Hepatocyte (in vitro differentiated cells): ENCODE data around the gene ADAMTSL3. TPM values are rescaled to one million over a fixed set of nuclear protein-coding genes. Genes with fewer than 3 reads are reported as not detected.

Experiments
- DNase-seq: peaks from one replicate; pipeline ENCODE4 v3.0.0-alpha.2; 2016; ENCODE audit warnings: low spot score
- H2AFZ ChIP-seq: fragments of 200-600 bp; sonication (generic); 2 replicates; pipeline ENCODE4 v1.6.0; 2016; ENCODE audit warnings: antibody characterized with exemption, mild to moderate bottlenecking
- H3K27ac ChIP-seq: fragments of 200-600 bp; sonication (generic); 2 replicates; pipeline ENCODE4 v1.5.1; 2016; ENCODE audit warnings: mild to moderate bottlenecking
- H3K27me3 ChIP-seq: fragments of 200-600 bp; sonication (generic); 2 replicates; pipeline ENCODE4 v1.6.1; 2016
- H3K36me3 ChIP-seq: fragments of 200-600 bp; sonication (generic); replicated peaks from 2 replicates; pipeline ENCODE4 v1.5.1; 2016; ENCODE audit warnings: low read depth; ENCODE audit not compliant: insufficient read depth
- H3K4me1 ChIP-seq: fragments of 200-600 bp; sonication (generic); 2 replicates; pipeline ENCODE4 v1.5.1; 2016; ENCODE audit warnings: mild to moderate bottlenecking, moderate library complexity; ENCODE audit not compliant: insufficient read depth
- H3K4me2 ChIP-seq: fragments of 200-600 bp; sonication (generic); 2 replicates; pipeline ENCODE4 v1.6.0; 2016
- H3K4me3 ChIP-seq: fragments of 200-600 bp; sonication (generic); 2 replicates; pipeline ENCODE4 v1.5.1; 2016; ENCODE audit warnings: mild to moderate bottlenecking
- H3K79me2 ChIP-seq: fragments of 200-600 bp; sonication (generic); 2 replicates; pipeline ENCODE4 v1.6.0; 2017; ENCODE audit warnings: mild to moderate bottlenecking
- H3K9me2 ChIP-seq: fragments of 200-600 bp; sonication (generic); replicated peaks from 2 replicates; pipeline ENCODE4 v1.6.0; 2017; ENCODE audit warnings: mild to moderate bottlenecking; ENCODE audit not compliant: insufficient read depth
- H3K9me3 ChIP-seq: fragments of 200-600 bp; sonication (generic); 2 replicates; pipeline ENCODE4 v1.5.1; 2016; ENCODE audit warnings: low read depth, mild to moderate bottlenecking
- H4K20me1 ChIP-seq: fragments of 200-600 bp; sonication (generic); 2 replicates; pipeline ENCODE4 v1.6.0; 2016; ENCODE audit warnings: mild to moderate bottlenecking; ENCODE audit not compliant: insufficient read depth, poor library complexity, severe bottlenecking
- CTCF ChIP-seq: fragments of 200-600 bp; sonication (generic); IDR thresholded peaks from 2 replicates; pipeline ENCODE4 v1.5.1; 2016; ENCODE audit warnings: antibody characterized with exemption, mild to moderate bottlenecking; ENCODE audit not compliant: poor library complexity
- EZH2 ChIP-seq: fragments of 200-600 bp; sonication (generic); IDR thresholded peaks from 2 replicates; pipeline ENCODE4 v1.6.1; 2016; ENCODE audit warnings: antibody characterized with exemption, mild to moderate bottlenecking, borderline replicate concordance
- EZH2phosphoT487 ChIP-seq: fragments of 200-600 bp; sonication (generic); IDR thresholded peaks from one replicate; pipeline ENCODE4 v1.6.1; 2018; ENCODE audit warnings: antibody characterized with exemption, mild to moderate bottlenecking, low read depth, moderate library complexity; ENCODE audit not compliant: unreplicated experiment, severe bottlenecking
- WGBS: methylation state at CpG from one replicate; pipeline ENCODE4 v1.1.6; 2016; ENCODE audit warnings: low lambda C conversion rate; ENCODE audit errors: missing lambda C conversion rate; 5-methylcytosine and 5-hydroxymethylcytosine counted together
- polyA plus RNA-seq: library from polyadenylated mRNA; unstranded; fragments of >200 nt; fragmentation: Nextera tagmentation; extraction: Ambion mirVana; gene quantifications from 2 replicates; pipeline ENCODE4 v1.2.1, GENCODE V29; 2016
- total RNA-seq: library from RNA; depleted of rRNA; stranded (reverse); fragments of >200 nt; gene quantifications from 2 replicates; pipeline ENCODE4 v1.2.3, GENCODE V29; 2014

Gene ADAMTSL3
- total and polyA plus RNA-seq, 2 experiments from 2014 or later: 5.0 to 5.2 TPM

- Histone ChIP-seq H3K36me3 (no peaks in the 10 kb centered on the region), H3K9me2 (no peaks in the 10 kb centered on the region), H3K79me2 (no peaks in the 10 kb centered on the region), H2AFZ (no peak overlapping the region), H3K4me3 (no peak overlapping the region), H3K4me1 (no peaks in the 10 kb centered on the region), H3K4me2 (no peak overlapping the region), H3K9me3 (no peaks in the 10 kb centered on the region), H3K27ac (no peak overlapping the region), H3K27me3 (no peaks in the 10 kb centered on the region), H4K20me1 (no peaks in the 10 kb centered on the region)
- DNase-seq: no peak
- TF ChIP-seq EZH2 (no peak), EZH2phosphoT487 (no peak)
- 89% methylated on average over 3 of the region's 3 CpGs for WGBS
Measured at GRCh38 chr15:83943043-83943442, 289.1 kb downstream of the ADAMTSL3 start.

DNA sequence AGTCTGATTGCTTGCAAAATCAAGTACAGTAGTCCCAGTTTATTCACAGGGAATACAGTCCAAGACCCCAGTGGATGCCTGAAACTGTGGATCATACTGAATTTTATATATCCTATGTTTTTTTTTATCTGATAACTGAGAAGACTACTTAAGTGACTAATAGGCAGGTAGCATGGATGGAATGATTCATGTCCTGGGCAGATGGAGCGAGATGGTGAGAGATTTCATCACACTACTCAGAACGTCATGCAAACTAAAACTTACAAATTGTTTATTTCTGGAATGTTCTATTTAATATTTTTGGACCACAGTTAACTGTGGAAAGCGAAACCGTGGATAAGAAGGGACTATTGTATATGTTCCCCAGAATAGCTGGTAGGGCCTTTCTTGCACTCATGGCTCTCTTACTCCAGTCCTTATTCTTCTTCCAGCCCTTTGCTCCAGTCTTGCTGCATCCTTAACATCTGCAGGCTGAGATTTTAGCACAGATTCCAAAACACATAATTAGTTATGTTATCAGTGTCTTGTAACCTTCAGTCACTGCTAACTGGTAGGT lies 290.0 kb downstream of the ADAMTSL3 start:
- no peak for TF ChIP-seq CTCF
- no peak for TF ChIP-seq EZH2
- no peak for TF ChIP-seq EZH2phosphoT487
- DNase-seq: no peak
- 88% methylated on average over 4 of the region's 4 CpGs for WGBS
- Histone ChIP-seq H3K27ac (no peak overlapping the region), H3K9me2 (no peaks in the 10 kb centered on the region), H3K4me3 (no peak overlapping the region), H3K36me3 (no peaks in the 10 kb centered on the region), H2AFZ (no peak overlapping the region), H3K79me2 (no peaks in the 10 kb centered on the region), H3K4me2 (no peak overlapping the region), H4K20me1 (no peaks in the 10 kb centered on the region), H3K4me1 (no peaks in the 10 kb centered on the region), H3K9me3 (no peaks in the 10 kb centered on the region), H3K27me3 (no peaks in the 10 kb centered on the region)

DNA sequence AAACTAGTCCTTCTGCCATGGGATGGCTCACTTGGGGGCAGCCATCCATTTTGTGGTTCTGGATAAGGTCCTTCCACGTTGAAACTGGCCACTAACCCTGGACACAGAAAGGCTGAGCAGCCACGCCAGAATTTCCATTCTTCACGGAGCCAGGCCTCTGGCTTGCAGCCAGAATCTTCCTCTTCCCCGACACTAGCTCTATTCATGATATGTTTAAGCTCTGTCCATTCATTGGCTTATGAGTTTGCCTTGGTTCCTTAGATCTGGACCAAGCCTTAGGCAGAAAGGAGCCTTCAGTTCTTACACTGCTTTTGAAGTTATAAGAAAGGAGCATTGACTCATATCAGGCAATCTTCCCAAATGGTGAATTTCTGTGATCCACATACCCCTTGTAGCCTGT lies 293.2 kb downstream of the ADAMTSL3 start:
- TF ChIP-seq EZH2phosphoT487: no peak
- TF ChIP-seq EZH2: no peak
- TF ChIP-seq CTCF: no peak
- DNase-seq: no peak
- Histone ChIP-seq H3K27me3 (no peaks in the 10 kb centered on the region), H3K4me2 (no peak overlapping the region), H2AFZ (no peak overlapping the region), H3K4me1 (no peaks in the 10 kb centered on the region), H3K9me2 (no peaks in the 10 kb centered on the region), H3K9me3 (no peaks in the 10 kb centered on the region), H3K79me2 (no peaks in the 10 kb centered on the region), H3K36me3 (no peaks in the 10 kb centered on the region), H3K4me3 (no peak overlapping the region), H3K27ac (no peak overlapping the region), H4K20me1 (no peaks in the 10 kb centered on the region)
- 82% methylated on average over 4 of the region's 4 CpGs for WGBS

DNA sequence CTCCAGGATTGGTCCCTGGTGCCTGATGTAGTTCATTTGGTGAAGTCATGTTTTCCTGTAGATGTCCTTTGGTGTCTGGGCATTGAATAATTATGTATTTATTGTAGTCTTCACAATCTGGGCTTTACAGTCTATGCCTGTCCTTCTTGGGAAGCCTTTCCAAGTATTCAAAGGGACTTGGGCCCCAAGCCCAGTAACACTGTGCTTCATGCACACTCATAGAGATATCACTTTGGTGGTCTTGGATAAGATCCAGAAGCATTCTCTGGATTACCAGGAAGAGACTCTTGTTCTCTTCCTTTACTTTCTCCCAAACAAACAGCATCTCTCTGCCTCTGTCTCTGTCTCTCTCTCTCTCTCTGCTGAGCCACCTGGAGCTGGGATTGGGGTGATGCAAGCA lies 300.6 kb downstream of the ADAMTSL3 start:
- no peaks in the 10 kb centered on the region for H3K9me3 ChIP-seq
- no peak overlapping the region for H3K4me2 ChIP-seq
- no peak for DNase-seq
- no peaks in the 10 kb centered on the region for H3K79me2 ChIP-seq
- H4K20me1 ChIP-seq: no peaks in the 10 kb centered on the region
- no peaks in the 10 kb centered on the region for H3K36me3 ChIP-seq
- no peaks in the 10 kb centered on the region for H3K9me2 ChIP-seq
- TF ChIP-seq CTCF (no peak), EZH2phosphoT487 (no peak), EZH2 (no peak)
- no peak overlapping the region for H3K4me3 ChIP-seq
- no peak overlapping the region for H2AFZ ChIP-seq
- H3K27ac ChIP-seq: no peak overlapping the region
- no peaks in the 10 kb centered on the region for H3K27me3 ChIP-seq
- no peaks in the 10 kb centered on the region for H3K4me1 ChIP-seq
